Measurements from ENCODE around the gene SALL4.

- TF ChIP-seq CTCF (IDR thresholded peaks at IDR 0.05; ENCODE audit: insufficient read depth, low read length, poor library complexity, severe bottlenecking) (no peak), EZH2phosphoT487 (conservative IDR thresholded peaks at IDR 0.05; ENCODE audit: low read length) (no peak)
Observed at GRCh38 chr20:51745804-51746203, 56.5 kb downstream of the SALL4 start.
